GM12875 (cell line): ENCODE data around the gene CPSF4.
A peak's percentile ranks its signal among the peaks of the same experiment; 100 is the strongest.
"Not testable (repeated sequence)": the region's sequence is repeated elsewhere in the genome, so short reads cannot be mapped to it uniquely, and the experiment has no call there.

Experiments used
- H3K4me3 ChIP-seq: one replicate; pipeline ENCODE4 v1.5.1; 2011; ENCODE audit warnings: low read depth, low read length, control low read depth
- CTCF ChIP-seq: IDR thresholded peaks from 2 replicates; pipeline ENCODE4 v1.5.1; 2011; ENCODE audit warnings: low read depth, mild to moderate bottlenecking, control low read depth, inconsistent platforms, low read length, moderate library complexity, borderline replicate concordance; ENCODE audit not compliant: insufficient read depth

CPSF4 gene

GRCh38 chr7:99428972-99429566 is 9.7 kb upstream of the CPSF4 start:
- TF ChIP-seq CTCF, result no peak
- no peak overlapping the region for H3K4me3 ChIP-seq

- TF ChIP-seq CTCF, result no peak
- no peak overlapping the region for H3K4me3 ChIP-seq
Measured at GRCh38 chr7:99429756-99430155, 9.0 kb upstream of the CPSF4 start.

- not testable (repeated sequence) for H3K4me3 ChIP-seq
Measured at GRCh38 chr7:99431756-99432540, 6.8 kb upstream of the CPSF4 start.

- TF ChIP-seq CTCF, result no peak
- H3K4me3 ChIP-seq, result no peak overlapping the region
Measured at GRCh38 chr7:99433158-99433557, 5.6 kb upstream of the CPSF4 start.

- no peak for TF ChIP-seq CTCF
- peak overlapping the region; percentile 100 for H3K4me3 ChIP-seq
Measured at GRCh38 chr7:99437946-99438572, 684 bp upstream of the CPSF4 start.

- H3K4me3 ChIP-seq, result no peak overlapping the region
- TF ChIP-seq CTCF, result no peak
Measured at GRCh38 chr7:99440195-99440594, 1.5 kb downstream of the CPSF4 start.

GRCh38 chr7:99446096-99446495 is 7.4 kb downstream of the CPSF4 start:
- no peak overlapping the region for H3K4me3 ChIP-seq
- no peak for TF ChIP-seq CTCF
